HepG2 (cell line): ENCODE results near the gene ANKRD29. TPM values are rescaled to one million over a fixed set of nuclear protein-coding genes. Genes with fewer than 3 reads are reported as not detected.

Experiments
- DR1 ChIP-seq: sonication (generic); formaldehyde crosslinking; IDR thresholded peaks from 2 replicates; pipeline ENCODE4 v1.8.0; 2021; ENCODE audit warnings: mild to moderate bottlenecking, missing genetic modification reagents, inconsistent platforms
- FOSL2 ChIP-seq: sonication (generic); formaldehyde crosslinking; IDR thresholded peaks from 2 replicates; pipeline ENCODE4 v1.4.0; 2020; ENCODE audit warnings: missing genetic modification reagents
- HNF4G ChIP-seq, 2 experiments: sonication (generic) in 1 of 2; formaldehyde crosslinking in 1 of 2; IDR thresholded peaks; 2 replicates each; pipeline versions ENCODE4 v1.4.0 to v1.6.1; 2011 to 2020; ENCODE audit warnings: borderline replicate concordance in 2 of 2, low read depth in 2 of 2, mild to moderate bottlenecking in 2 of 2, low read length in 1 of 2, missing genetic modification reagents in 1 of 2, moderate library complexity in 1 of 2
- MYC ChIP-seq: sonication (generic); formaldehyde crosslinking; IDR thresholded peaks from 2 replicates; pipeline ENCODE4 v1.9.0; 2021; ENCODE audit warnings: missing genetic modification reagents, borderline replicate concordance
- TCF7L2 ChIP-seq: IDR thresholded peaks from 2 replicates; pipeline ENCODE4 v1.6.1; 2011; ENCODE audit warnings: mild to moderate bottlenecking, low read depth, low read length, moderate library complexity
- ZNF567 ChIP-seq: sonication (generic); formaldehyde crosslinking; IDR thresholded peaks from 2 replicates; pipeline ENCODE4 v1.8.1; 2023; ENCODE audit warnings: mild to moderate bottlenecking, missing genetic modification reagents, borderline replicate concordance
- ZNF615 ChIP-seq: sonication (generic); formaldehyde crosslinking; IDR thresholded peaks from 2 replicates; pipeline ENCODE4 v1.5.0; 2020; ENCODE audit warnings: mild to moderate bottlenecking, missing genetic modification reagents, borderline replicate concordance
- ZNF878 ChIP-seq: sonication (generic); formaldehyde crosslinking; IDR thresholded peaks from 2 replicates; pipeline ENCODE4 v1.8.1; 2023; ENCODE audit warnings: mild to moderate bottlenecking, missing genetic modification reagents, moderate library complexity
- polyA plus RNA-seq, 8 experiments: library from polyadenylated mRNA; depleted of rRNA in 3 of 8; stranded (reverse) in 7 of 8; unstranded in 1 of 8; fragments of >200 nt; fragmentation: Illumina TruSeq in 4 of 8; extraction: Trizol in 4 of 8; gene quantifications; 2 replicates each; pipeline versions ENCODE4 v1.2.1 to v1.2.3, GENCODE V29; 2011 to 2016; ENCODE audit warnings: low read depth in 4 of 8, missing spikeins in 1 of 8, mixed read lengths in 1 of 8; ENCODE audit not compliant: insufficient read depth in 1 of 8
- total RNA-seq, 5 experiments: library from RNA; depleted of rRNA; stranded (reverse); fragments of >200 nt; fragmentation: Illumina TruSeq; extraction: Trizol; gene quantifications; 2 replicates each; pipeline ENCODE4 v1.2.3, GENCODE V29; 2016; ENCODE audit warnings: low read depth in 1 of 5
- TF ChIP-seq, protein P1 (sequence below): IDR thresholded peaks from 2 replicates; pipeline ENCODE4 v1.6.1; 2018; ENCODE audit warnings: missing genetic modification reagents, mild to moderate bottlenecking, missing compliant biosample characterization
- TF ChIP-seq, protein P2 (sequence below): sonication (generic); formaldehyde crosslinking; IDR thresholded peaks from 2 replicates; pipeline ENCODE4 v1.4.0; 2020; ENCODE audit warnings: missing genetic modification reagents, borderline replicate concordance
- TF ChIP-seq, protein P3 (sequence below): sonication (generic); formaldehyde crosslinking; IDR thresholded peaks from 2 replicates; pipeline ENCODE4 v1.4.0; 2020; ENCODE audit warnings: missing genetic modification reagents, mild to moderate bottlenecking, borderline replicate concordance
- TF ChIP-seq, protein P4 (sequence below): sonication (generic); formaldehyde crosslinking; IDR thresholded peaks from 2 replicates; pipeline ENCODE4 v1.5.1; 2020; ENCODE audit warnings: missing genetic modification reagents, mild to moderate bottlenecking, borderline replicate concordance
- TF ChIP-seq, protein P5 (sequence below): fragments of 450-650 bp; IDR thresholded peaks from 2 replicates; pipeline ENCODE4 v1.6.1; 2016
- TF ChIP-seq, protein P6 (sequence below): sonication (generic); formaldehyde crosslinking; IDR thresholded peaks from 2 replicates; pipeline ENCODE4 v1.5.0; 2020; ENCODE audit warnings: mild to moderate bottlenecking, missing genetic modification reagents
- TF ChIP-seq, protein P7 (sequence below): IDR thresholded peaks from 2 replicates; pipeline ENCODE4 v1.6.1; 2016; ENCODE audit warnings: mild to moderate bottlenecking, missing biosample characterization, missing genetic modification reagents

The ANKRD29 gene
- total and polyA plus RNA-seq, 2 of the 13 experiments (the other 11 are each of a cell fraction or from before 2014, with no cell fraction given): not detected

DNA sequence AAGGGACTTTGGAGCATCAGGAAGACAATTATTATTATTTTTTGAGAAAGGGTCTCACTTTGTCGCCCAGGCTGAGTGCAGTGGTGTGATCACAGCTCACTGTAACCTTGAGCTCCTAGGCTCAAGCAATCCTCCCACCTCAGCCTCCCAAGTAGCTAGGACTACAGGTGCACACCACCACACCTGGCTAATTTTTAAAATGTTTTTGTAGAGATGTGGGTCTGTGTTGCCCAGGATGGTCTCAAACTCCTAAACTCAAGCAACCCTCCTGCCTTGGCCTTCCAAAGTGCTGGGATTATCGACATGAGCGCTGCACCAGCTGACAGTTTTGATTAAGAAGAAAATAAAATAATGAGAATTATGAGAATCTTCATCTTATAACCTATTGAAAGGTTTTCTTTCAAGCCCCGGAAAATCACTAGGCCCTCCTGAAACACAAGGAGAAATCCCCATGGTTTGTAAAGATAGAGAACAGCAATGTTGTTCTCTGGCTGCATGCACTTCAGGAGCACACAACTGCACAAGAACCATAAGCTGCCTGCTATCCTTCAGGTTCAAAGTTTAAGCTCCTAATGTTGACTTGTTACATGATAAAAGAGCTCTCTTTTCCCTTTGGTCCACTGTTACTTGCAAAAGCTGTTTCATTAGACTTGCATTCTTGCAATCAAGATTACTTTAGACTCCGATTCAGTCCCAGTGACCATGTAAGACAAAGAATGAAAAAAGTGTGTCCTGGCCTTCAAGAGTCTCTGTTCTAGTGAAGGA is 93.2 kb downstream of the ANKRD29 start (continued):
- TF ChIP-seq, protein P1, sequence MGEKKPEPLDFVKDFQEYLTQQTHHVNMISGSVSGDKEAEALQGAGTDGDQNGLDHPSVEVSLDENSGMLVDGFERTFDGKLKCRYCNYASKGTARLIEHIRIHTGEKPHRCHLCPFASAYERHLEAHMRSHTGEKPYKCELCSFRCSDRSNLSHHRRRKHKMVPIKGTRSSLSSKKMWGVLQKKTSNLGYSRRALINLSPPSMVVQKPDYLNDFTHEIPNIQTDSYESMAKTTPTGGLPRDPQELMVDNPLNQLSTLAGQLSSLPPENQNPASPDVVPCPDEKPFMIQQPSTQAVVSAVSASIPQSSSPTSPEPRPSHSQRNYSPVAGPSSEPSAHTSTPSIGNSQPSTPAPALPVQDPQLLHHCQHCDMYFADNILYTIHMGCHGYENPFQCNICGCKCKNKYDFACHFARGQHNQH (CRISPR knock-in tag): no peak
- TF ChIP-seq, protein P2, sequence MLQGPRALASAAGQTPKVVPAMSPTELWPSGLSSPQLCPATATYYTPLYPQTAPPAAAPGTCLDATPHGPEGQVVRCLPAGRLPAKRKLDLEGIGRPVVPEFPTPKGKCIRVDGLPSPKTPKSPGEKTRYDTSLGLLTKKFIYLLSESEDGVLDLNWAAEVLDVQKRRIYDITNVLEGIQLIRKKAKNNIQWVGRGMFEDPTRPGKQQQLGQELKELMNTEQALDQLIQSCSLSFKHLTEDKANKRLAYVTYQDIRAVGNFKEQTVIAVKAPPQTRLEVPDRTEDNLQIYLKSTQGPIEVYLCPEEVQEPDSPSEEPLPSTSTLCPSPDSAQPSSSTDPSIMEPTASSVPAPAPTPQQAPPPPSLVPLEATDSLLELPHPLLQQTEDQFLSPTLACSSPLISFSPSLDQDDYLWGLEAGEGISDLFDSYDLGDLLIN (CRISPR knock-in tag): no peak
- TF ChIP-seq, protein P3, sequence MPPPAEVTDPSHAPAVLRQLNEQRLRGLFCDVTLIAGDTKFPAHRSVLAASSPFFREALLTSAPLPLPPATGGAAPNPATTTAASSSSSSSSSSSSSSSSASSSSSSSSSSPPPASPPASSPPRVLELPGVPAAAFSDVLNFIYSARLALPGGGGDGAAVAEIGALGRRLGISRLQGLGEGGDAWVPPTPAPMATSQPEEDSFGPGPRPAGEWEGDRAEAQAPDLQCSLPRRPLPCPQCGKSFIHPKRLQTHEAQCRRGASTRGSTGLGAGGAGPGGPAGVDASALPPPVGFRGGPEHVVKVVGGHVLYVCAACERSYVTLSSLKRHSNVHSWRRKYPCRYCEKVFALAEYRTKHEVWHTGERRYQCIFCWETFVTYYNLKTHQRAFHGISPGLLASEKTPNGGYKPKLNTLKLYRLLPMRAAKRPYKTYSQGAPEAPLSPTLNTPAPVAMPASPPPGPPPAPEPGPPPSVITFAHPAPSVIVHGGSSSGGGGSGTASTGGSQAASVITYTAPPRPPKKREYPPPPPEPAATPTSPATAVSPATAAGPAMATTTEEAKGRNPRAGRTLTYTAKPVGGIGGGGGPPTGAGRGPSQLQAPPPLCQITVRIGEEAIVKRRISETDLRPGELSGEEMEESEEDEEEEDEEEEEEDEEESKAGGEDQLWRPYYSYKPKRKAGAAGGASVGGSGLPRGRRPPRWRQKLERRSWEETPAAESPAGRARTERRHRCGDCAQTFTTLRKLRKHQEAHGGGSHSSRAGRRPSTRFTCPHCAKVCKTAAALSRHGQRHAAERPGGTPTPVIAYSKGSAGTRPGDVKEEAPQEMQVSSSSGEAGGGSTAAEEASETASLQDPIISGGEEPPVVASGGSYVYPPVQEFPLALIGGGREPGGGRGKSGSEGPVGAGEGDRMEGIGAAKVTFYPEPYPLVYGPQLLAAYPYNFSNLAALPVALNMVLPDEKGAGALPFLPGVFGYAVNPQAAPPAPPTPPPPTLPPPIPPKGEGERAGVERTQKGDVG (CRISPR knock-in tag): no peak
- no peak for TF ChIP-seq FOSL2 (CRISPR knock-in tag)
- TF ChIP-seq, protein P4, sequence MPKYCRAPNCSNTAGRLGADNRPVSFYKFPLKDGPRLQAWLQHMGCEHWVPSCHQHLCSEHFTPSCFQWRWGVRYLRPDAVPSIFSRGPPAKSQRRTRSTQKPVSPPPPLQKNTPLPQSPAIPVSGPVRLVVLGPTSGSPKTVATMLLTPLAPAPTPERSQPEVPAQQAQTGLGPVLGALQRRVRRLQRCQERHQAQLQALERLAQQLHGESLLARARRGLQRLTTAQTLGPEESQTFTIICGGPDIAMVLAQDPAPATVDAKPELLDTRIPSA: no peak
- TF ChIP-seq, protein P5, sequence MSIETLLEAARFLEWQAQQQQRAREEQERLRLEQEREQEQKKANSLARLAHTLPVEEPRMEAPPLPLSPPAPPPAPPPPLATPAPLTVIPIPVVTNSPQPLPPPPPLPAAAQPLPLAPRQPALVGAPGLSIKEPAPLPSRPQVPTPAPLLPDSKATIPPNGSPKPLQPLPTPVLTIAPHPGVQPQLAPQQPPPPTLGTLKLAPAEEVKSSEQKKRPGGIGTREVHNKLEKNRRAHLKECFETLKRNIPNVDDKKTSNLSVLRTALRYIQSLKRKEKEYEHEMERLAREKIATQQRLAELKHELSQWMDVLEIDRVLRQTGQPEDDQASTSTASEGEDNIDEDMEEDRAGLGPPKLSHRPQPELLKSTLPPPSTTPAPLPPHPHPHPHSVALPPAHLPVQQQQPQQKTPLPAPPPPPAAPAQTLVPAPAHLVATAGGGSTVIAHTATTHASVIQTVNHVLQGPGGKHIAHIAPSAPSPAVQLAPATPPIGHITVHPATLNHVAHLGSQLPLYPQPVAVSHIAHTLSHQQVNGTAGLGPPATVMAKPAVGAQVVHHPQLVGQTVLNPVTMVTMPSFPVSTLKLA: no peak
- TF ChIP-seq MYC: no peak
- no peak for TF ChIP-seq ZNF878
- no peak for TF ChIP-seq ZNF615
- TF ChIP-seq, protein P6, sequence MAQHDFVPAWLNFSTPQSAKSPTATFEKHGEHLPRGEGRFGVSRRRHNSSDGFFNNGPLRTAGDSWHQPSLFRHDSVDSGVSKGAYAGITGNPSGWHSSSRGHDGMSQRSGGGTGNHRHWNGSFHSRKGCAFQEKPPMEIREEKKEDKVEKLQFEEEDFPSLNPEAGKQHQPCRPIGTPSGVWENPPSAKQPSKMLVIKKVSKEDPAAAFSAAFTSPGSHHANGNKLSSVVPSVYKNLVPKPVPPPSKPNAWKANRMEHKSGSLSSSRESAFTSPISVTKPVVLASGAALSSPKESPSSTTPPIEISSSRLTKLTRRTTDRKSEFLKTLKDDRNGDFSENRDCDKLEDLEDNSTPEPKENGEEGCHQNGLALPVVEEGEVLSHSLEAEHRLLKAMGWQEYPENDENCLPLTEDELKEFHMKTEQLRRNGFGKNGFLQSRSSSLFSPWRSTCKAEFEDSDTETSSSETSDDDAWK (CRISPR knock-in tag): no peak
- TF ChIP-seq, protein P7, sequence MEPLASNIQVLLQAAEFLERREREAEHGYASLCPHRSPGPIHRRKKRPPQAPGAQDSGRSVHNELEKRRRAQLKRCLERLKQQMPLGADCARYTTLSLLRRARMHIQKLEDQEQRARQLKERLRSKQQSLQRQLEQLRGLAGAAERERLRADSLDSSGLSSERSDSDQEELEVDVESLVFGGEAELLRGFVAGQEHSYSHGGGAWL: no peak
- no peak for TF ChIP-seq TCF7L2
- TF ChIP-seq DR1: no peak
- TF ChIP-seq ZNF567 (CRISPR knock-in tag): no peak
- peak; percentile 68 for TF ChIP-seq HNF4G (IDR thresholded peaks at IDR 0.05; ENCODE audit: borderline replicate concordance, low read depth, low read length)
- TF ChIP-seq HNF4G (CRISPR knock-in tag; IDR thresholded peaks at IDR 0.05; ENCODE audit: borderline replicate concordance, low read depth): peak; percentile 29; the same call in 1 of the 2 replicates
